ENCODE results near the gene MBD6.

The MBD6 gene

GRCh38 chr12:57528176-57528575 lies 5.6 kb downstream of the MBD6 start:
- DNase-seq (ENCODE audit: low read depth in 3 of 3) = no peak

- DNase-seq (ENCODE audit: low read depth in 3 of 3) = no peak
These were observed 6.4 kb downstream of the MBD6 start for GRCh38 chr12:57528831-57529555.

GRCh38 chr12:57529831-57530230 lies 7.2 kb downstream of the MBD6 start:
- DNase-seq (ENCODE audit: low read depth in 3 of 3) = no peak

GRCh38 chr12:57530396-57531142 lies 7.9 kb downstream of the MBD6 start:
- no peak for DNase-seq (ENCODE audit: low read depth in 3 of 3)

GRCh38 chr12:57531836-57532235 lies 9.2 kb downstream of the MBD6 start:
- no peak for DNase-seq (ENCODE audit: low read depth in 3 of 3)

- DNase-seq (ENCODE audit: low read depth in 3 of 3) = no peak
These were observed 10.5 kb downstream of the MBD6 start for GRCh38 chr12:57533108-57533507.

GRCh38 chr12:57534250-57534649 lies 11.6 kb downstream of the MBD6 start:
- no peak for DNase-seq (ENCODE audit: low read depth in 3 of 3)

GRCh38 chr12:57534991-57535543 lies 12.4 kb downstream of the MBD6 start:
- no peak for DNase-seq (ENCODE audit: low read depth in 3 of 3)

GRCh38 chr12:57535764-57536596 lies 13.4 kb downstream of the MBD6 start:
- no peak for DNase-seq (ENCODE audit: low read depth in 3 of 3)

- DNase-seq (ENCODE audit: low read depth in 3 of 3) = no peak
These were observed 13.9 kb downstream of the MBD6 start for GRCh38 chr12:57536597-57536942.

- DNase-seq (ENCODE audit: low read depth in 3 of 3) = no peak
These were observed 16.6 kb downstream of the MBD6 start for GRCh38 chr12:57539134-57539768.

- no peak for DNase-seq (ENCODE audit: low read depth in 3 of 3)
These were observed 18.4 kb downstream of the MBD6 start for GRCh38 chr12:57541001-57541400.

GRCh38 chr12:57541717-57542116 lies 19.1 kb downstream of the MBD6 start:
- DNase-seq (ENCODE audit: low read depth in 3 of 3) = no peak

- DNase-seq (ENCODE audit: low read depth in 3 of 3) = no peak
These were observed 21.0 kb downstream of the MBD6 start for GRCh38 chr12:57543581-57543980.

GRCh38 chr12:57545809-57546437 lies 23.3 kb downstream of the MBD6 start:
- no peak for DNase-seq (ENCODE audit: low read depth in 3 of 3)

- DNase-seq (ENCODE audit: low read depth in 3 of 3) = peak; percentile 75 to 89 (median 87)
These were observed 24.0 kb downstream of the MBD6 start, which contains the start of gene DCTN2 for GRCh38 chr12:57546438-57547287. Gene DCTN2, minus strand, starts transcription at chr12:57547192. Its CDS starts 129 bp downstream, at chr12:57547063.

- no peak for DNase-seq (ENCODE audit: low read depth in 3 of 3)
These were observed 24.8 kb downstream of the MBD6 start for GRCh38 chr12:57547288-57548012.

GRCh38 chr12:57548013-57548315 lies 25.3 kb downstream of the MBD6 start:
- DNase-seq (ENCODE audit: low read depth in 3 of 3) = no peak

GRCh38 chr12:57548488-57548887 lies 25.9 kb downstream of the MBD6 start:
- no peak for DNase-seq (ENCODE audit: low read depth in 3 of 3)
